OCI-LY1 (cell line): Measurements from ENCODE around the gene TLE5.

Experiments
- H2AFZ ChIP-seq: fragments of 200-600 bp; sonication (generic), shearing (Covaris generic); 2 replicates; pipeline ENCODE4 v1.6.0; 2014; ENCODE audit warnings: antibody characterized with exemption, mild to moderate bottlenecking, low read length
- H3F3A ChIP-seq: fragments of 200-600 bp; sonication (generic), shearing (Covaris generic); 2 replicates; pipeline ENCODE4 v1.6.0; 2014; ENCODE audit warnings: mild to moderate bottlenecking, antibody characterized with exemption, low read length, moderate library complexity; ENCODE audit not compliant: insufficient read depth
- H3K27ac ChIP-seq: fragments of 200-600 bp; sonication (generic); 2 replicates; pipeline ENCODE4 v1.5.1; 2014; ENCODE audit warnings: low read length, mixed run types, mild to moderate bottlenecking, low read depth; ENCODE audit not compliant: poor library complexity, severe bottlenecking
- H3K27me3 ChIP-seq: fragments of 200-600 bp; sonication (generic); 2 replicates; pipeline ENCODE4 v1.6.0; 2014; ENCODE audit warnings: antibody characterized with exemption, mild to moderate bottlenecking, low read length, moderate library complexity; ENCODE audit not compliant: insufficient read depth
- H3K36me3 ChIP-seq: fragments of 200-600 bp; sonication (generic); 2 replicates; pipeline ENCODE4 v1.6.1; 2014; ENCODE audit warnings: mild to moderate bottlenecking, antibody characterized with exemption, low read length, moderate library complexity, mixed read lengths; ENCODE audit not compliant: insufficient read depth
- H3K4me1 ChIP-seq: fragments of 200-600 bp; sonication (generic); 2 replicates; pipeline ENCODE4 v1.5.1; 2014; ENCODE audit warnings: mild to moderate bottlenecking, low read length, moderate library complexity; ENCODE audit not compliant: insufficient read depth, severe bottlenecking
- H3K4me2 ChIP-seq: fragments of 200-600 bp; sonication (generic), shearing (Covaris generic); 2 replicates; pipeline ENCODE4 v1.6.1; 2014; ENCODE audit warnings: low read length
- H3K4me3 ChIP-seq: fragments of 200-600 bp; sonication (generic); 2 replicates; pipeline ENCODE4 v1.5.1; 2014; ENCODE audit warnings: low read length, low read depth, mild to moderate bottlenecking, mixed read lengths; ENCODE audit not compliant: poor library complexity, severe bottlenecking
- H3K79me2 ChIP-seq: fragments of 200-600 bp; shearing (Covaris generic); 2 replicates; pipeline ENCODE4 v1.6.1; 2016; ENCODE audit warnings: mixed run types, low read length, mixed read lengths; ENCODE audit not compliant: insufficient read depth
- H3K9ac ChIP-seq: fragments of 200-600 bp; sonication (generic), shearing (Covaris generic); 2 replicates; pipeline ENCODE4 v1.6.1; 2014; ENCODE audit warnings: mild to moderate bottlenecking, low read length, mixed read lengths
- H3K9me2 ChIP-seq: fragments of 200-600 bp; sonication (generic), shearing (Covaris generic); 2 replicates; pipeline ENCODE4 v1.6.1; 2014; ENCODE audit warnings: low read depth, mild to moderate bottlenecking, low read length, mixed read lengths
- H3K9me3 ChIP-seq: fragments of 200-600 bp; shearing (Covaris generic); 2 replicates; pipeline ENCODE4 v1.6.1; 2014; ENCODE audit warnings: low read length, mixed read lengths
- H4K20me1 ChIP-seq: fragments of 200-600 bp; sonication (generic), shearing (Covaris generic); 2 replicates; pipeline ENCODE4 v1.6.0; 2016; ENCODE audit warnings: mild to moderate bottlenecking, low read length; ENCODE audit not compliant: insufficient read depth
- EZH2 ChIP-seq: fragments of 200-600 bp; sonication (generic), shearing (Covaris generic); IDR thresholded peaks from 2 replicates; pipeline ENCODE4 v1.8.0; 2017; ENCODE audit warnings: borderline replicate concordance, mixed run types, mild to moderate bottlenecking, antibody characterized with exemption, low read length, moderate library complexity, mixed read lengths
- TF ChIP-seq, protein P1 (sequence below): fragments of 200-600 bp; sonication (generic), shearing (Covaris generic); IDR thresholded peaks from 2 replicates; pipeline ENCODE4 v1.5.1; 2017; ENCODE audit warnings: mild to moderate bottlenecking, antibody characterized with exemption, low read length, moderate library complexity, mixed read lengths

TLE5 gene

GRCh38 chr19:3097442-3097871 is 35.2 kb upstream of the TLE5 start:
- Histone ChIP-seq H2AFZ (no peak overlapping the region), H3K4me3 (no peak overlapping the region), H3K27ac (no peak overlapping the region), H3K27me3 (peaks cover 6% of the 10 kb centered on the region; the same call in 1 of the 2 replicates), H3K9me3 (no peaks in the 10 kb centered on the region), H3K4me1 (peaks cover 16% of the 10 kb centered on the region), H4K20me1 (no peaks in the 10 kb centered on the region), H3F3A (no peaks in the 10 kb centered on the region), H3K9ac (no peak overlapping the region), H3K79me2 (no peaks in the 10 kb centered on the region), H3K4me2 (no peak overlapping the region), H3K9me2 (no peaks in the 10 kb centered on the region), H3K36me3 (no peaks in the 10 kb centered on the region)
- TF ChIP-seq, protein P1, sequence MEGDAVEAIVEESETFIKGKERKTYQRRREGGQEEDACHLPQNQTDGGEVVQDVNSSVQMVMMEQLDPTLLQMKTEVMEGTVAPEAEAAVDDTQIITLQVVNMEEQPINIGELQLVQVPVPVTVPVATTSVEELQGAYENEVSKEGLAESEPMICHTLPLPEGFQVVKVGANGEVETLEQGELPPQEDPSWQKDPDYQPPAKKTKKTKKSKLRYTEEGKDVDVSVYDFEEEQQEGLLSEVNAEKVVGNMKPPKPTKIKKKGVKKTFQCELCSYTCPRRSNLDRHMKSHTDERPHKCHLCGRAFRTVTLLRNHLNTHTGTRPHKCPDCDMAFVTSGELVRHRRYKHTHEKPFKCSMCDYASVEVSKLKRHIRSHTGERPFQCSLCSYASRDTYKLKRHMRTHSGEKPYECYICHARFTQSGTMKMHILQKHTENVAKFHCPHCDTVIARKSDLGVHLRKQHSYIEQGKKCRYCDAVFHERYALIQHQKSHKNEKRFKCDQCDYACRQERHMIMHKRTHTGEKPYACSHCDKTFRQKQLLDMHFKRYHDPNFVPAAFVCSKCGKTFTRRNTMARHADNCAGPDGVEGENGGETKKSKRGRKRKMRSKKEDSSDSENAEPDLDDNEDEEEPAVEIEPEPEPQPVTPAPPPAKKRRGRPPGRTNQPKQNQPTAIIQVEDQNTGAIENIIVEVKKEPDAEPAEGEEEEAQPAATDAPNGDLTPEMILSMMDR = no peak
- no peak for TF ChIP-seq EZH2

DNA sequence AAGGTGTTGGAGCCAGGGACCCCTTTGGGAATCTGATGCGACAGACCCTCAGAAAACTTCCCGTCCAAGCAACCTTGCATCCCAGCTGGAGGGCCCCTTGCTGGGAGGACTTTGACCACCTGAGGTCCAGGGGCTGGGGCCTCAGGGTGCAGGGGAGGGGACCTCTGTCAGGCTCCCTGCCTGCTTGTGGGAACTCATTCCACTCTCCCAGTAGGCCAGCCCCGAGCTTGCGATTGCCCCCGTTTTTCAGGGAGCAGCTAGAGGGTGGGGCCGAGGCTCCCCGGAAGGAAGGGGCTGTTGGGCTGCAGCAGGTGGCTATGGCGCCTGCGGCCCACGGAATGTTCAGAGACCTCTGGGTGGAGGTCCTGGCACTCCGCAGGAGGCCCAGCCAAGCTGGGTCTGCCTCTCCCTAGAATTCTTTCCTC is 34.6 kb upstream of the TLE5 start:
- Histone ChIP-seq H3K79me2 (no peaks in the 10 kb centered on the region), H3K27ac (no peak overlapping the region), H4K20me1 (no peaks in the 10 kb centered on the region), H3K4me1 (peaks cover 16% of the 10 kb centered on the region), H2AFZ (no peak overlapping the region), H3K27me3 (peaks cover 6% of the 10 kb centered on the region; the same call in 1 of the 2 replicates), H3K9me3 (no peaks in the 10 kb centered on the region), H3K4me2 (no peak overlapping the region), H3F3A (no peaks in the 10 kb centered on the region), H3K9ac (no peak overlapping the region), H3K36me3 (no peaks in the 10 kb centered on the region), H3K9me2 (no peaks in the 10 kb centered on the region), H3K4me3 (no peak overlapping the region)
- no peak for TF ChIP-seq EZH2
- TF ChIP-seq, protein P1 = no peak

DNA sequence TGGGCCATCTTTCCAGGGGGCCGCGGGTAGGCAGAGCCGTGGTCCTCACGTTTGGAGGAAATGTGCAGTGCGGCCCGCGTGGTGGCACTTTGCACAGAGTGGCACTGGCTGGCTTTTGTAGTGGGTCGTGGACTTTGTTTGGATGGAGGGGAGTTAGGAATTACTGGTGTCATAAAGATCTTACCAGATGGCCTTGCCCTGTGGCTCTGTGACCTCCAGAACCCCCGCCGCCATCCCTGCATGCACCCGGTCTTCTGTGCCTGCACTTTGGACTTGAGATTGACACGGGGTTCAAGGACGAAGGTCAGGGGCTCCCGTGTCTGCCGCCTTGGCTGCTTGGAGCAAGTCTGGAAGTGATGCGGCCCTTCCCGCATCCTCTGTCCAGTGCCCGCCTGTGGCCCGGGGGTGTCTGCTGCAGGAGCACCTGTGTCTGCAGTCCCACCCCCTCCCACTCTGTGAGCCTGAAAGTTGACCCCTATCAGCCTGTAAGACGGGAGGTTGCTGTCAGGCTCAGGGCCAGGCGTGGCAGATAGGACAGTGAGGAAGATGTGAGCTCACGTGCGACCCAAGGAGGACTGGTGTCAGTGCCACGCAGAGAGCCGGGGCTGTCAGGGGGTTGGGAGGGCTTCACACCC is 34.1 kb upstream of the TLE5 start:
- Histone ChIP-seq H3K27ac (no peak overlapping the region), H3K4me3 (no peak overlapping the region), H2AFZ (no peak overlapping the region), H3K36me3 (no peaks in the 10 kb centered on the region), H3K4me1 (peaks cover 16% of the 10 kb centered on the region), H4K20me1 (no peaks in the 10 kb centered on the region), H3F3A (no peaks in the 10 kb centered on the region), H3K9me2 (no peaks in the 10 kb centered on the region), H3K9ac (no peak overlapping the region), H3K4me2 (no peak overlapping the region), H3K9me3 (no peaks in the 10 kb centered on the region), H3K27me3 (peaks cover 6% of the 10 kb centered on the region; the same call in 1 of the 2 replicates), H3K79me2 (no peaks in the 10 kb centered on the region)
- TF ChIP-seq, protein P1 = no peak
- TF ChIP-seq EZH2 = no peak
